LNCAP (cell line): Measurements from ENCODE around the gene RPS6KB2.

Experiments used
- TF ChIP-seq, protein P1 (sequence below): fragments of 450-650 bp; IDR thresholded peaks from 2 replicates; pipeline ENCODE4 v1.5.1; 2017; ENCODE audit warnings: mild to moderate bottlenecking

Gene RPS6KB2

DNA sequence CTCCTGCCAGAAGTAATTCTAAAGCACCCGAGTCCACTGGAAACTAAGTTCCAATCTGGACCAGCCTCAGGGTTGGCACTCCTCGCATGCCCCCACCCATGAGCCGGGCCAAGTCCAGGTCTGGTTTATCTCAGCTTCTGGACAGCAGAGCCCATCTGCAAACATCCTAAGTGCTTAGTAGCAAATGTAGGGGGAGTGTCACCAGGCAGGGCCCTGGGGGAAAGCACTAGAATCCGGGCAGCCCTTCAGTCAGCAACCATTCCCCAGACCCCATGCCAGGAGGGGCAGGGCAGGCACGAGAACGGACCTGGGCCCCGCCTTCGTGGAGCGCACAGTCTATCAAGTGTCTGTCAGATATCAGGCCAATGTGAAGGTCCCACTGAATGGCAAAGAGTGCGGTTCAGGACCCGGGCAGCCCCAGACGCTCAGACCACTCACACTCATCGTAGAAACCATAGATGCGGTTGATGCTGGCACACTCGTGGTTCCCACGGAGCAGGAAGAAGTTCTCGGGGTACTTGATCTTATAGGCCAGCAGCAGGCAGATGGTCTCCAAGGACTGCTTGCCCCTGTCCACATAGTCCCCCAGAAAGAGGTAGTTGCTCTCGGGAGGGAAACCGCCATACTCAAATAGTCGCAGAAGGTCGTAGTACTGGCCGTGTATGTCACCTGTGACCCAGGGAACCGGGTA is 27.9 kb upstream of the RPS6KB2 start:
- TF ChIP-seq, protein P1, sequence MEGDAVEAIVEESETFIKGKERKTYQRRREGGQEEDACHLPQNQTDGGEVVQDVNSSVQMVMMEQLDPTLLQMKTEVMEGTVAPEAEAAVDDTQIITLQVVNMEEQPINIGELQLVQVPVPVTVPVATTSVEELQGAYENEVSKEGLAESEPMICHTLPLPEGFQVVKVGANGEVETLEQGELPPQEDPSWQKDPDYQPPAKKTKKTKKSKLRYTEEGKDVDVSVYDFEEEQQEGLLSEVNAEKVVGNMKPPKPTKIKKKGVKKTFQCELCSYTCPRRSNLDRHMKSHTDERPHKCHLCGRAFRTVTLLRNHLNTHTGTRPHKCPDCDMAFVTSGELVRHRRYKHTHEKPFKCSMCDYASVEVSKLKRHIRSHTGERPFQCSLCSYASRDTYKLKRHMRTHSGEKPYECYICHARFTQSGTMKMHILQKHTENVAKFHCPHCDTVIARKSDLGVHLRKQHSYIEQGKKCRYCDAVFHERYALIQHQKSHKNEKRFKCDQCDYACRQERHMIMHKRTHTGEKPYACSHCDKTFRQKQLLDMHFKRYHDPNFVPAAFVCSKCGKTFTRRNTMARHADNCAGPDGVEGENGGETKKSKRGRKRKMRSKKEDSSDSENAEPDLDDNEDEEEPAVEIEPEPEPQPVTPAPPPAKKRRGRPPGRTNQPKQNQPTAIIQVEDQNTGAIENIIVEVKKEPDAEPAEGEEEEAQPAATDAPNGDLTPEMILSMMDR = no peak

DNA sequence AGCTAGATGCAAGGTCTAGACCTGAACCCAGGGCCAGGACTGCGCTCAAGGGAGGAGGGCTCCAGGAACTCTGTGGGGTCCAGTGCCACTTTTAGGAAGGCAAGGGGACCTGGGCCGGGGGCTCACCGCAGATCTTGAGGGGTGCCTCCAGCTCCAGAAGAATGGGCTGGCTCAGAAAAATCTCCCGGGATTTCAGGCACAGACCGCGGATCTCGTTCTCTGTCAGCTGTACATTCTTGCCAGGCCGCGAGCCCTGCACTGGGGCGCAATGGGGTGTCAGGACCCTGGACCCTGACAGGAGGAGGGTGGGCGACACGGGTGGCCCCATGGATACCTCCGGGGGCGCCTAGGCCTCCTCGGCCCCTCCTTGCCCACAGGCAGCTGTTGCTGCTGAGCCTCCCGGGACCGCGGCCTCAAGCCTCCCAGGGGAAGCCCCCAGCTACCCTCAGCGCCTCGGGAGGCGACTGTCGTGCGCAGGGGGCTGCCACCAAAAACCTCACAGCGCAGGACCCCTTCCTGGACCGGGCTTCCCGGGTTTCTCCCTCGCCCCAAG is 27.3 kb upstream of the RPS6KB2 start:
- TF ChIP-seq, protein P1 = no peak

DNA sequence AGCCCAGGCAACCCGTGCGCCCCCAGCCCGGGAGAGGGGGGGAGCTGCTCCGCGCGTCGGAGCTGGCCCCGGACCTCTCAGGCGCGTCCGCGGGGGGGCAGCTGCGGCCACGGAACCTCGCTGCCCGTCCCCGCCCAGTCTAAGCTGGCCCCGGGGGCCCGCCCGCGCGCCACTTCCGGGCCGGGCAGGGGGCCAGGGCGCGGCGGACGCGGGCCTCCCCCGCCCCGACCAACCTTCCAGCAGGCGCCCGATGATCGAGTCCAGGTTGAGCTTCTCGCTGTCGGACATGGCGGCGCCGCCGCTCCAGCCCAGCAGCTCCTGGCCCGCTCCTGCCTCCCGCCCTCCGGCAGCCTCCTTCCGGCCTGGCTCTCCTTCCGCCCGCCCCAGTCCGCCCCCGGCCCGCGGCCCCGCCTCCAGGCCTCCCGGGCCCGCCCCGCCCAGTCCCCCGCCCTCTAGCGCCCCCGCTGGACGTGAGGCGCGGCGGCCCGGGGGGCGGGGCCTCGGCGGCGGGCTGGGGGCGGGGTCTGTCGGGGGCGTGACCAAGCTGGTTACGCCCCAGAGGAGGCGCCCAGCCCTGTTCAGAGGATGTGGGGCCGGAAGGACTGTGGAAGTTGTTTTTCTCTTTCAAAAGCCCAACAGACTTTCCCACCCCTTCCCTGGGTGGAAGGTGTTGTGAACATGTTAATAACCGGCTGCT is 26.7 kb upstream of the RPS6KB2 start, which contains the start of gene PPP1CA:
Gene PPP1CA, minus strand, starts transcription at position 364 of the 697 bp plus-strand sequence. Its CDS starts 76 bp downstream, at position 288.
- TF ChIP-seq, protein P1 = peak; percentile 68

DNA sequence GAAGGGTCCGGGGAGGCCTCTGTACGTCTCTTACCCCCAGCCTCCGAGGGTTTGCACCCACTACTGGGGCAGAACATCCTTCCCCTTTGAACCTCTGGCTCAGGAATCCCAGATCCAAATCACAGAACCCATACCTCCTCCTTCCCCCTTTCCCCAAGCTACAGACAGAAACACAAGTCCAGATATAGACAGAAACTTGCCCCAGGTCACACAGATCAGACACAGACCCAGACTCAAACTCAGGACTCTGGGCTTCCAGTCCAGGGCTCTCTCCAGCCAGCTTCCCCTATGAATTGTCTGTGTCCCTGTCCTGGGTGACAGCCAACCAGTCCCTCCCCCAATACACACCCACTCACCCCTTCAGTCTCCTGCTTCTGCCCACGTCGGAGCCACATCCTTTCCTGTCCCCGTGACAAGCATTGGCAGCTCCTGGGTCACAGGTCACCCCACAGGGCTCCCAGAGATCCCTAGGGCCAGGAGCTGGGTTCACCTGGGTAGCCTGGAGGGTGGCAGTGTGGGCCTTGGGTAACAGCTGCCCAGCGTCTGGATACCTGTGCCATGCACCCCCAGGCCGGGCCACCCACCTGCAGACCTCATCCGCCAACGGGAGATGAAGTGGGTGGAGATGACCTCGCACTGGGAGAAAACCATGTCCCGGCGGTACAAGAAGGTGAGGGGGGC is 23.6 kb upstream of the RPS6KB2 start:
- TF ChIP-seq, protein P1 = no peak

DNA sequence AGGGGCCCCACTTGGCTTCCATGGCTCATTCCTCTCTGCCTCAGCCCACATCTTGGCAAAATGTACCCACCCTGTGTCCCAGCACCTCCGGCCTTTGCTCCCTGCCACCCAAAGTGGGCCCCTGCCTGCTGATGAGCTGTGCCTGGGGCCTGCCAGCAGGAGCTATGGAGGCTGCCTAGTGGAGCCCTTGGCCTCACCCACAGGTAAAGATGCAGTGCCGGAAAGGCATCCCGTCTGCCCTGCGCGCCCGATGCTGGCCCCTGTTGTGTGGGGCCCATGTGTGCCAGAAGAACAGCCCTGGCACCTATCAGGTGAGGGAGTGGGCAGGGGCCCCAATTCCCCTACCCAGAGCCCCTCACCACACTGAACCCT is 23.1 kb upstream of the RPS6KB2 start:
- TF ChIP-seq, protein P1 = no peak

DNA sequence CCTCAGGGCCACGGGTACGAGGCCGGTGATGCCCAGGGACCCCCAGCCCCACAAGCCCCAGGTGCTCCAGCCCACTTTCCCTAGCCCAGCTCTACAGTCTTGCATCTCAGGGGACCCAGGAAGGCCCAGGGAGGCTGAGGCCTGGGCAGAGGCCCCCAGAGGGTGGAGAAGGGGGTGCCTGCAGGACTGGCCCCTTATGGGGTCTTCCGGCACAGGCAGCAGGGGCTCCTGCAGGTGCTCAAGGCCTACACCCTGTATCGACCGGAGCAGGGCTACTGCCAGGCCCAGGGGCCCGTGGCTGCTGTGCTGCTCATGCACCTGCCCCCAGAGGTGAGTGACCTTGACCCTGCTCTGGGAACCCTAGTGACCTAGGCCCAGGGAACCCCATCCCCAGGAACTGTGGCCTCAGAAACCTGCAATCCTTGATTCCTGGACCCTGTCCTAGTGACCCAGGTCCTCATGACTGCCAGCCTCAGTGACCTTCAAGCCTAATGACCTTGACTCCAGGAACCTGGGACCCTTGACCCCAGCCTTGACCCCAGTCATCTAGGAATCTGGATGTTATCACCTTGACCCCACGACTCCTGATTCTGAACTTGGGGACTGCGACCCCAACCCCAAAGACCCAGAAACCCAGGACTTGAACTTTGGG is 22.5 kb upstream of the RPS6KB2 start:
- TF ChIP-seq, protein P1 = no peak

DNA sequence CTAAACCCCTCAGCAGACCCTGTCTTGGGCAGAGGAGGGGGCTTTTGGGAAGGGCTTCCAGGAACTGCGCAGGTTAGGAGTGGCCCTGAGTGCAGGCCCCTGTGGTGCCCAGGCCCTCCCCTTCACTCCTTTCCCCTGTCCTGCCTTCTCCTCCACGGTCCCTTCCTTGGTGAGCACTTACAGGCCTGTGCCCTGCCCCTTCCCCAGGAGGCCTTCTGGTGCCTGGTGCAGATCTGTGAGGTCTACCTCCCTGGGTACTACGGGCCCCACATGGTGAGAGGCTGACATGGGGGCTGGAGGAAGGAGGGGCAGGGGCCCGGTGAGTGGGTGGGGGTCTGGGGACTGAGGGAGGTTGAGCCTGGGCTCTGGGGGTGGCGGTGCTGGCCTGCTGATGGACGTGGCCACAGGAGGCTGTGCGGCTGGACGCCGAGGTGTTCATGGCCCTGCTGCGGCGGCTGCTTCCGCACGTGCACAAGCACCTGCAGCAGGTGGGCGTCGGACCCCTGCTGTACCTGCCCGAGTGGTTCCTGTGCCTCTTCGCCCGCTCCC is 21.8 kb upstream of the RPS6KB2 start:
- TF ChIP-seq, protein P1 = no peak
